ENCODE measurements around the gene P2RX7. TPM values are rescaled to one million over a fixed set of nuclear protein-coding genes. Genes with fewer than 3 reads are reported as not detected.

P2RX7 gene
- total and polyA plus RNA-seq, 9 of the 15 experiments (the other 6 are each of a cell fraction or from before 2014, with no cell fraction given), result 0.04 to 0.65 (median 0.30) TPM

GRCh38 chr12:121214855-121215745 is 82.4 kb downstream of the P2RX7 start (continued):
- TF ChIP-seq ZZZ3 (IDR thresholded peaks at IDR 0.05) (no peak), ZNF280A (IDR thresholded peaks at IDR 0.05; ENCODE audit: low read depth, partially characterized antibody) (no peak), ZNF134 (CRISPR knock-in tag; conservative IDR thresholded peaks at IDR 0.05) (no peak), RBM34 (IDR thresholded peaks at IDR 0.05; ENCODE audit: borderline replicate concordance, insufficient read depth, low read length) (no peak), JUND (IDR thresholded peaks at IDR 0.05; ENCODE audit: borderline replicate concordance, low read depth, low read length) (peak; percentile 76), JUND (tag; IDR thresholded peaks at IDR 0.05; ENCODE audit: borderline replicate concordance, low read depth, low read length) (peak; percentile 68; the same call in 2 of the 3 replicates), ZNF124 (CRISPR knock-in tag; IDR thresholded peaks at IDR 0.05) (no peak), TEAD4 (IDR thresholded peaks at IDR 0.05; ENCODE audit: low read length) (no peak), TEAD4 (CRISPR knock-in tag; IDR thresholded peaks at IDR 0.05; ENCODE audit: borderline replicate concordance) (no peak), FOSL1 (tag; conservative IDR thresholded peaks at IDR 0.05) (peak; percentile 93), ZFX (CRISPR knock-in tag; IDR thresholded peaks at IDR 0.05) (no peak), MIER1 (IDR thresholded peaks at IDR 0.05; ENCODE audit: low read depth) (no peak), ZNF316 (IDR thresholded peaks at IDR 0.05) (no peak), SOX6 (IDR thresholded peaks at IDR 0.05) (0 out of 2 replicates have a peak, but pooled peaks have one; percentile 23), GABPB1 (CRISPR knock-in tag; IDR thresholded peaks at IDR 0.05) (0 out of 2 replicates have a peak, but pooled peaks have one; percentile 25), ZNF583 (CRISPR knock-in tag; IDR thresholded peaks at IDR 0.05) (no peak), RB1 (IDR thresholded peaks at IDR 0.05; ENCODE audit: low read depth) (no peak), C11orf30 (IDR thresholded peaks at IDR 0.05; ENCODE audit: low read depth) (no peak), ZNF696 (CRISPR knock-in tag; conservative IDR thresholded peaks at IDR 0.05) (no peak), NCOA6 (IDR thresholded peaks at IDR 0.05) (no peak), MEF2D (tag; conservative IDR thresholded peaks at IDR 0.05; ENCODE audit: low read depth) (peak; percentile 95), ZSCAN29 (IDR thresholded peaks at IDR 0.05) (no peak), ASH1L (IDR thresholded peaks at IDR 0.05; ENCODE audit: borderline replicate concordance, low read depth, partially characterized antibody) (no peak), ELF4 (CRISPR knock-in tag; IDR thresholded peaks at IDR 0.05) (no peak), ZNF143 (CRISPR knock-in tag; IDR thresholded peaks at IDR 0.05) (no peak), ZNF408 (CRISPR knock-in tag; IDR thresholded peaks at IDR 0.05; ENCODE audit: low read depth) (no peak), ZBTB8A (IDR thresholded peaks at IDR 0.05; ENCODE audit: partially characterized antibody) (no peak), POLR2G (IDR thresholded peaks at IDR 0.05; ENCODE audit: low read depth, low read length) (no peak), MAFK (IDR thresholded peaks at IDR 0.05; ENCODE audit: low read length) (no peak), NR1H2 (CRISPR knock-in tag; IDR thresholded peaks at IDR 0.05) (no peak), ZC3H8 (IDR thresholded peaks at IDR 0.05) (no peak)
